D721Med (cell line): ENCODE results near the gene CDH23.

ENCODE experiments used
- DNase-seq: peaks from one replicate; pipeline ENCODE4 v3.0.0; 2011; ENCODE audit warnings: low spot score; ENCODE audit not compliant: insufficient read length
- FAIRE-seq: peaks from 2 replicates; lab custom pipeline; 2011; peaks lifted over from hg19 to GRCh38; lab: Jason Lieb, UNC
- CTCF ChIP-seq: IDR thresholded peaks from 2 replicates; pipeline ENCODE4 v1.5.1; 2012; ENCODE audit warnings: mild to moderate bottlenecking, control low read depth; ENCODE audit not compliant: insufficient read depth; ENCODE audit errors: missing control alignments

Gene CDH23

GRCh38 chr10:71809628-71810027 lies 412.9 kb downstream of the CDH23 start:
- FAIRE-seq: no peak
- no peak for TF ChIP-seq CTCF
- DNase-seq: no peak

- no peak for TF ChIP-seq CTCF
- FAIRE-seq (no peak), DNase-seq (no peak)
Measured at GRCh38 chr10:71810048-71810750, 413.5 kb downstream of the CDH23 start.

- DNase-seq (no peak), FAIRE-seq (no peak)
- TF ChIP-seq CTCF: no peak
Measured at GRCh38 chr10:71811351-71811750, 414.6 kb downstream of the CDH23 start.

GRCh38 chr10:71812016-71812912 lies 415.5 kb downstream of the CDH23 start:
- FAIRE-seq (no peak), DNase-seq (peak; percentile 51)
- peak; percentile 58 for TF ChIP-seq CTCF

GRCh38 chr10:71812913-71813590 lies 416.3 kb downstream of the CDH23 start:
- FAIRE-seq (no peak), DNase-seq (no peak)
- no peak for TF ChIP-seq CTCF

GRCh38 chr10:71814922-71815411 lies 418.2 kb downstream of the CDH23 start:
- no peak for TF ChIP-seq CTCF
- DNase-seq (no peak), FAIRE-seq (no peak)
